HG03457 (cell line): Measurements from ENCODE around the gene OTX2.

Experiments
- ATAC-seq: cut with Tn5 transposase; IDR thresholded peaks from one replicate; pipeline ENCODE4 v1.9.1; 2021; ENCODE audit warnings: moderate number of reproducible peaks; ENCODE audit not compliant: unreplicated experiment

OTX2 gene

DNA sequence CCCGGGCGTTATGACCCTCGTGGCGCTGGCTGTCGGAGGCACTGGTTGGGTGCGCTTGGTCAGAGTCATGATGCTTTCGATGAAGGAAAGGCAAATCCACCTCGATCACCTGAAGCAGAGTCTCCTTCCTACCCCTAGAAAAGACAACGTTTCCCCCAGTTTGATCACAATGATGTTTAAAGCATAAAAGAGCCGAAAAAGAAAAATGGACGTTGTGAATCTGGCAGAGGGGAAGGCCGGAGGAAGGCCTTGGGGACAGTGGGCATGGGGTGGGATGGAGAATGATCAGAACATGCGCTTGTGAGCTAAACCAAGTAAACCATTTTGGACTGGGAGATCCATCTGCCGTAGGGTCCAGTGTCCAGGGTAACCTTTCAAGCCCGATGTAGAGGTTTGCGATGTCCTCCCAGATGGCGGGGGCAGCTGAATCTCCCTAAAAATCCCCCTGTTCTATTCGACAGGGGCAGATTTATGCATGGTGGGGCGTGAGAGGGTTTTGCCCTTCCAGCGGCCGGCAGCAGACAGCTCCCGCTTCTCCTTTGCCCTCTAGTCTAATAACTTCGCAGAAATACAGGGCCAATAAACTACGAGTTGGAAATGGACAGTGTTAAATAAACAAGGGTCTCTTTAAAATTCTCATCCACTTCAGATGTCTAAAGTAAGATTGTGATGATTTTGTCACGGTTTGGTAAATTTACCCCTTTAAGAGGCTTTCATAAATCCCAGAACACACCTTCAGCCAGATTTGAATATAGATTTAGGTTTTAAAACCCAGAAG, 2.3 kb upstream of the OTX2 start:
- ATAC-seq: no peak

DNA sequence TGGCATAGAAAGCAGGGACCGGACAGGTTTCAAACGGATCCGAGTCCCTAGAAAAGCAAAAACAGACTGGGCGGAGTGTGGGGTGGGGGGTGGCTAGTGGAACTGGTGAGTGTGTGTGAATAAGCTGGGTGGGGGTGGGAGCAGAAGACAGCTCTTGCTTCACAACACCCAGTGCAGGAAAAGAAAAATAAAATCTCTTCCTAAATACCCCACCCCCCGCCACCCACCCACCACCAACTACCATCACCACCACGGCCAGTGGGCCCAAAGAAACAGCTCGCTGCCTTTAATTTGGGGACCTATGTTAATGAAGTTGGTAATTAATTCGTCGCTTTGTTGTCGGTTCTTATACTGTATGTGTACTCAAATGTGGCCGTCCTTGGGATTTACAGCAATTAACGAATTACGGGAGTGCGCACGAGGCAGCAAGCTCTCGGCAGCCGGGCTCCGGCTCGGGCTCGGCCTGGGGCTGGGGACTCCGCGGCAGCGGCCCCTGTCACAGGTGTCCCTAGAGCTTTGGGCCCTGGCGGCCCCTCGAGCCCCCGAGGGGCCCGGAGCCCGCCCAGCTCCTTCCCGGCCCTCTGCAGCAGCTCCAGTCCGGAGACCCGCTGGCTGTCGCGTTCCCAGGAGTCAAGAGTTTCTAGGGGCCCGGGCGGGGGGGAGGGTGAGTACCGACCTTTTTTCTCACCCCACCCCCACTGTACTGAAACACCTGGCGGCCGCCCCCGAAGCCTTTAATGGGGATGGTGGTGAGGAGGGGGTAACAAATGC, 1.5 kb upstream of the OTX2 start:
- ATAC-seq: no peak

DNA sequence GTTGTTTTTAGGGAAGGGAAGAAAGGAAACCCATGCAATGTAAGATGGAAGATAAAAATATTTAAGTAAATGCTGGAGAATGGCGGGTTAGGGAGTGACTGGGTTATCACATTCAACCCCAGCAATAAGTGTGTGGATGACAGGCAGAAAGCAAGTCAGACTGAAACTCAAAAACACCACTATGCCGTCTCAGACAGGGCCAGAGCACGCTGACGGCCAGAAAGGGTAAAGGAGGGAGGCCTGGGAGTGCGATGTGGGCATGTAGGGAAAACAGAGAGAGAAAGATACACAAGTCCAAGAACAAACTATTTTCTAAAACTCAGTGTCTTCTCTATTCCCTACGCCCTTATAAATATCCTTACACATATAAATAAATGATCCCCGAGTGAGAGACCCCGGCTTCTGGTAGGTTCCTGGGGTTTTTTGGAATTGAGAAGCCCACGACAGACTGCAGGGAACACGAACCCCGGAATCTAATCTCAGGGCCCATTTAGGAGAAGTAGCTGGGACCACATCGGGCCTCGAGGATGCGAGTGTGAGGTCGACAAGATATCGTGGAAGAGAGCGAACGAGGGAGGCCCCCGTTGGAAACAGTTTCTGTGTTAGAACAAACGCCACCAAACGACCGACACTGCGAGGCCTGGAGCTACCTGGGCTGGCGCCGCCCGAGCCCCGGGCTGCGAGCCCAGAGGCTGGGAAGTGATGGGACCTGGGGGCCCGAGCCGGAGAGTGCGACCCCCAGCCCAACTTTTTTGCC, 735 bp upstream of the OTX2 start:
- ATAC-seq: no peak

DNA sequence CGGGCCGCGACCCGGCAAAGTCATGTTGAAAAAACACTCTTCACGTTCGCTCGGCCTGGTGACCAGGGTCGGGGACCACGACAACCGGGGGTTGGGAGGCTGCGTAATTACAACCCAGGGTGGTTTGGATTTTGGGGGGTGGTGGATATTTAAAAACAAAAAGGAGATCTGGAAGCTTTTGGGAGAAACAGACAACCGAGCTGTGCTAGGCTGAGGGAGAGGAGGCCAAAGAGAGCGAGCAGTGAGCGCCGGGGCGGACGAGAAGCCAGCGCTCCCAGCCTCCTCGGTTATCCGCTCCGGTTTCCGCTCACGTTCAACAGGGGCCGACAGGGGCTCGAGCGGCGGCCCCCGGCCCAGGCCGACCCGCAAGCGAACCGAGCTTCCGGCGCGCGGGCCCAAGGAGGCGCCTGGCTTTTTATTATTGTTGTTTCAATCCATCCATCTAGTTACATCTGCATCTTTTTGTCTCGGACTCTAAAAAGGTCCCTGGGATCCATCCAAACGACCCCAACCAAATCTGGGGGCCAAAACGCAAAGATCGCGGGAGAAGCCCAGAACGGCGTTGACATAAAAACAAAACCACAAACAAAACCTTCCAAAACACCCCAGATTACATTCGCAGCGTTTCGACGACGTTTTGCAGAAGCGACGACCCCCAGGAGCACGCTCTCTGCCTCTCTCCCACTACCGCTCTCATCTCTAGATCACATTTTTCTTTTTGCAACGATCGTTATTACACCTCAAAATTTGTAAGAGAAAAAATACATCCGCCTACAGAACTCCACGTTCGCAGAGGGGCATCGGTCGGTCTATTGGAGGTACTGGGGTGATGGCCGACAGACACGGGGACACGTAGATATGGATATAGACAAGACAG, 771 bp downstream of the OTX2 start:
- ATAC-seq: no peak

DNA sequence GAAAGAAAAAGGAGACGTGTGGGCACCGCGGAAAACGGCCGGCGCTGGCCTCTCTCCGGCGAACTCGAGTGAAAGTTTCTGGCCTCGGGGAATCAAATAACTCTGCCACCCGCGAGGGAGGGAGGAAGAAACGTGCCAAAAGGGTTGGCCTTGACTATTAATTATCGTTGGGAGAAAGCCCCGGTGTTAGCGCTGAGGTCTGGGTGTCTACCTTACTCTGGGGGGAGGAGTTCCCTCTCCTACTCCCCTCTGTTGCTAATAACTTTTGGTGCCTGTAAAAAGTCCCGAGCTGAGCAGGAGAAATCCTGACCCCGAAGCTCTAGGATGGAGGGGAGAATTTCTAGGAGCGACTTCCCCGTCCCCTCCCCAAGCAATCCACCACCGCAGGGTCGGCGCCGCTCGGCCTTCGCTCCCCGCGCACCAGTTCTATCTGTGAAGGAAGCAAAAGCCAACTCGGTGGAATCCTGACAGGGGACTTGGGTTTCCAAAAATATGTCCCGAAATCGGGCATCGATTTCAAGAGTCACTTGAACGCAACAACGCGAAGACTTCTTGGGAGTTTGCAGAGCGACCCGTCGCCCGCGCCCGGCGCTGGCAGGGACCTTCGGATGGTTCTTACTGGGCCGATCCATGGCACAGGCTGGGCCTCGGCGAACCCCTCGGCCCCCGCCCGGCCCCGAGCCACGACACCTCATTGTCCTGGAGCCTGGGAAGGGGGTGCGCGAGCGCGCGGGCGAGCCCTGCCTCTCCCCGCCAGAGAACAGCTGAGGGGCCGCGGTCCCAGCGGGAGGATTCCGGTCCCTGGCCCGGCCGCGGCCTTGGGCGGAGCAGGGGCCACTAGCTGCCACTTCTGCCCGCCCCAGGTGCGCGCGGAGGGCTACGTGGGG, 1.7 kb downstream of the OTX2 start:
- ATAC-seq: no peak

DNA sequence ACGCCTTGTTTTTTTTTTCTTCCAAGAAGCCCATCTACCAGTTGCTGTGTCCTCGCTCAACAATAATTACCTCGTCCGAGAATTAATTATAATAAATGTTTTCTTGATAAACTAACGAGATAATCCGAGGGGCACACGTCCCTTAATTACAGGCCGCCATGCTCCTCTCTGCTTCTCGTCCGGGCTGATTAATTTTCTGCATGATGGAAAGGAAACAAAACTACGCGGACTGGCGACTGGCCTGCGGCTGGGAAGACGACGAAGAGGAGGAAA, 2.2 kb downstream of the OTX2 start:
- ATAC-seq: no peak

DNA sequence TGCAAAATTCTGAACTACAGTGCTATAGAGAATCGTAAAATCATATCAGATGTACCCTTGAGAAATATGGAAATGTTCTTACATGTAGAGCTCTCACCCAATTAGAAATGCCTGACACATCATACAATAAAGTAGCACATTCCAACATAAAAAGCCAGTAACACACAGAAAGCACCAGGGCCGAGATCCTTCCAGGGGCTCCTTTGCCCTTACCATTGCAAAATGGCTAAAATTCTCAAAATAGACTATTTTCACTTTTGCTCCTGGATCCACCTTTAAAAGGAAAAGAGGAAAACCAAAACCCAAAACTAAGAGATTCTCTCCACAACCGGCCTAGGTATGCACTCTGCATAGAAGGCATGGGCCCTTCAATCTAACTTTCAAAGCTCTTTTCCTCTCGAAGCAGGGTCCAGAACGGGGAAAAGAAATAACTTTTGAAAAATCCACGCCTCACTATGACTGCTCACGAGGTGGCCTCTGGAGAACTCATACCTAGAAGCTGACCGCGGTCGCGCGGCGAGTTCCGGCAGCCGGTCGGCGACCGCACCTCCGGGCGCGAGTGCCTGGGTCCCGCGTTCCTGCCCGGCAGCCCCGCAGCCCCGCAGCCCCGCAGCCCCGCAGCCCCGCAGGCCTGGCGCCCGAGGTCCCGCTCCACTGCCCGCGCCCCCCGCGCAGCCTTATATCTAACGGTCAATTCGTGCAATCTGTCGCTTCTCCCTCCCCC, 2.7 kb downstream of the OTX2 start:
- ATAC-seq: no peak

DNA sequence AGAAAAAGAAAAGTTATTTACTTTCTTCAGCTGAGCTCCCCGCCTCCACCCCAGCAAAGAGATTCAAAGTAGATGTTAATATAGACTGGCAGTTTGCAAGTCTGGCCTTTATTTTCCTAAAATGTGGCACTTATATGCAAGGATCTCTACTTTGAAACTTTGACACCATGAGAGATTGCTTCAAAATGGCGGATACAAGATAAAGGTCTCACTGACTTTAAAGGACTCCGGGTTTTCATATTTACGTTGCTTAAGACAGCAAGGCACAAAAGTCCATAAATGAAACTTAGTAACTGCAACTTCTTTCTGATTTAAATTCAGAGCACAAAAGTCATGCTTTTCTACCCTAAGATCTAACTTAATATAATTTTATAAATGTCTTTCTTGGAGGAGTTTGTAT, 3.5 kb downstream of the OTX2 start:
- no peak for ATAC-seq

DNA sequence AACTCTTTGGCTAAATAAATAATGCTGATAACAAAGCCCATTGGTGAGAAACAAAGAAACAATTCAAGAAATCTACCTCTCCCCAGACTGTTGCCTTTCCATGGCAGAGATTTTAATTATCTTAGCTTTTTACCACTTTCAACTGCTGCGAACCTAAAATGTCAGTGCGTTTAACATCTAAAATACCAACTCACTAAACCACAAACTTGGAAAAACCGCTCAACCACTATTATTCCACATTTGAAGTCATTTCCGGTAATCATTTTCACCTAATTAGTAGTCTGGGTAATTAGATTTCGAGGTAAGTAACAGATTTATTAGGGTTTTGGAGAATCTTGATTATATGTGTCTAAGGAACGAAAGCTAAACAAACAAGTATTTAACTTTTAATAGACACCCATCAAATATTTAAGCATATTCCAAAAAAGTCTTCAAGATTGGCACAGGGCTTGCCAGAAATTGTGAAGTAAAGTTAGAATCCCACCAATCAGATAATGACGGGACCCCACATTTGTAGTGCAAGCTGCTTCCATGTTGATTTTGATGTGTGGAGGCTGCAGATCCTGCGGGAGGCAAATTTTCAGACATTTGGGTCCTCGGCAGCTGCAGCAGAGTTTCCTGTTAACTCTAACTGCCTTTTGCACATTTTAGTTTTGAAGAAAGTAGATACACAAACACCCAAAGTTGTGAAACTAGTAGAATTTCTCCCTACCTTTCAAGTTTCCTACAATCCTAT, 4.1 kb downstream of the OTX2 start:
- no peak for ATAC-seq

DNA sequence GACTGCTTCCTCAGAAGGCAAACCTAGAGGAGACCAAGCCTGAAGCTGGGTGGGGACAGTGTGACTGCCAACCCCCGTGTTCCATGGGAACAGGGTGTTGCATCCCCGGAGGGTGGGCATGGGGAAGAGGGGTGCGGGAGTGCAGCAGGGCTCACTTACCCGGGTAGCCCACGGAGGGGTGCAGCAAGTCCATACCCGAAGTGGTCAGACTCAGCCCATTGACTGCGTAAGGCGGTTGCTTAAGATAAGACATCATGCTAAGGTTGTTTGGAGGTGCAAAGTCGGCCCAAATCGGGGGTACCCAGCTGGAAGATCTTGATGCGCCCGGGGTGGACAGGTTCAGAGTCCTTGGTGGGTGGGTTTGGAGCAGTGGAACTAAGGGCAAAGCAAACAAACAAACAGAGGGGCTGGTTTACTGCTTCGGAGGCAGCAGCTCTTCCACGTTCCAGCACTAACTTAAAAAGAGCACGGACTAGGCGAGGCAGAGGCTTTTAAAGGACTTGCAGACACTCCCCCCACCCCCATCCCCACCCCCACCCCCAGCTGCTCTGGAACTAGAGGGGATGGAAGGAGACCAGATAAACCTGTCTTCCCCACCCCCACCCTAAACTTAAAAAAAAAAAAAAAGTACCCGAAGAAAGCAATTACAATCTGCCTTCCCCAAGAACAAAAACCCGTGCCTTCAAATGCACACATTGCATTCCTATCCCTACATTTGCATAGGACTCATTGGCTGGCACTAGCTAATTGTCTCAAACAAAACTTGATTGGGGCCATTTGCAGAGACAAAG, 4.9 kb downstream of the OTX2 start:
- ATAC-seq: no peak

DNA sequence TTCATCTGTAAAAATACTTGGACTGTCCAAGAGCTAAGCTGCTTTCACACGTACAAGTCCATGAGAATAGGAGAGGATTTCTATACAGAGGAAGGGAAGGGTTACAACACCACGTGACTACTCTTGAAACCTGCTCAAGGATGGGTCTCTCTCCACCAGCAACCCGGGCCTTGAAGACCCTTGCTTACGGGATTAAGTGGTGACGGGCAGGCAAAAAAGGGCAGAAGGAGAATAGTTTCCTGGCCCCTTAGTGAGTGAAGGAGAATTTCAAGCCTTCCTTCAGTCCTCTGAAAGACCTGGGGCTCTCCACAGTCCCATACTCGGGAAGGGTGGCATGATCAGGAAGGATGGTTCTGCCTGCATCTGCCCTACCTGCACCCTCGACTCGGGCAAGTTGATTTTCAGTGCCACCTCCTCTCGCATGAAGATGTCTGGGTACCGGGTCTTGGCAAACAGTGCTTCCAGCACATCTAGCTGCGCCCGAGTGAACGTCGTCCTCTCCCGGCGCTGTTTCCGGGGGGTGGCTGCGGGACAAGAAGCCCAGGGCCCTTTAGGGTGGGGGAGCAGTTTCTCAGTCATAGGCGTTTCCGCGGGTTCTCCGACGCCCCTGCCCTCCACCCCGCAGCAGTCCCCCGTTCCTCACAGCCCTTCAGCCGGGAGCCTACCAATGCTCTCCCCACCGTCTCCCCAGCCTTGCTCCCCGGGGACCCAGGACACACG, 6.3 kb downstream of the OTX2 start:
- ATAC-seq: no peak

DNA sequence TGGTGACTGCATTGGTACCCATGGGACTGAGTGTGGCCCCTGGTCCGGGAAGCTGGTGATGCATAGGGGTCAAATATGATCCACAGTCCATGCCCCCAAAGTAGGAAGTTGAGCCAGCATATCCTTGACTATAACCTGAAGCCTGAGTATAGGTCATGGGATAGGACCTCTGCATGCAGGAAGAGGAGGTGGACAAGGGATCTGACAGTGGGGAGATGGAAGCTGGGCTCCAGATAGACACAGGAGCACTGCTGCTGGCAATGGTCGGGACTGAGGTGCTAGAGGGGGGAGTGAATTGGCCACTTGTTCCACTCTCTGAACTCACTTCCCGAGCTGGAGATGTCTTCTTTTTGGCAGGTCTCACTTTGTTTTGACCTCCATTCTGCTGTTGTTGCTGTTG, 8.4 kb downstream of the OTX2 start:
- ATAC-seq: no peak

DNA sequence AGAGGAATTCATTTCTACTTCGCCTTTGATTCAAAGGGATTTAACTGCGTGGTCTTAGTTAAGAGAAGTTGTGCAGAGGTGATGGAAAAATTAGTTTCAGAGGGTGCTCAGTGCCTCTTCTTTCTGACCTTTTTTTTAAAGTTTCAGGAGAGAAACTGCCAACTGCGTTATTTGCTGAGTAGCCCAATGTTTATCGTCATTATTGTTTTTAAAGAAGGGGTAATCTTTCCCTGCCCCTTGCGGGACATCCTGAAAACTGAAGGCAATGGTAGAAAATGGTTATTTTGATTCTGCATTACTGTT, 11.0 kb downstream of the OTX2 start:
- ATAC-seq: no peak

DNA sequence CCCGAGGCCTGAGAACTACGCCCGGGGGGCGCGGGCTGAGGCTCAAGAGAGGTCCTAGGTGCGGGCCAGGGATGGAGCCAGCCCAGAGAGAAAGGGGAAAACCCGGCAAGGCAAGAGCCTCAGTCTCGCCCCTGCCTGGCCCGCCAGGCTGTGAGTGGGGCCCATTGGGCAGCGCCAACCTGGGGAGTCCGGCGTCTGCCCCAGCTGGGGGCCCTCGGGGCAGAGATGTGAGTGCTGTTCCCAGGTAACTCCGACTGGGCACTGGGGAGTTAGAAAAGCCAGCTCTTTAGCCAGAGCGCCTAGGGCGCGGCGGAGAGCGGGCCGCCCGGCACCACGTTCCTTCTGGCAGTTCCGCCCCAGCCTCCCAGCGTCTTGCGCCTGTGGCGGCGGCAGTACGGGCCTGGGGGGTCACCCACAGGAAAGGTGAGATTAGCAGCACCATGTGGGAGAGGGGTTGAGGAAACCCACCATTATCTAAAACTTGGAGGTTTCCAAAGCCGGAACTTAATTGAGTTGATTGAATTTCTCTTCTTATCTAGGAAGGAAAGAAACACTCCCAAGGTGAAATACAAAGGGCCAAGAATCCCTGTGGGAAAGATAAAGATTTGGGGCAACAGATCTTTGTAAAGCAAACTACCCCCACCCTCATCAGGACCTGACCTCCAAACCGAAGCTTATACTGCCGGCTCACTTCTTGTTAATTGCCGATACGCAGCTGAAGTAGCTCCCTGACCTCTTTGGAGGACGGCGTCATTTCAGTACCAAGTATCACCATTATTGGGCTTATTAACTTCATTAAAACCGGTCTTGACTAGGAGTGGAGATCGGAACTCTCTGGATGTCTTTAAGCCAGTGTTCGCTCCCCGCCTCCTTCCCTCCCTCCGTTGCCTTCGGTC, 11.6 kb downstream of the OTX2 start:
- no peak for ATAC-seq

DNA sequence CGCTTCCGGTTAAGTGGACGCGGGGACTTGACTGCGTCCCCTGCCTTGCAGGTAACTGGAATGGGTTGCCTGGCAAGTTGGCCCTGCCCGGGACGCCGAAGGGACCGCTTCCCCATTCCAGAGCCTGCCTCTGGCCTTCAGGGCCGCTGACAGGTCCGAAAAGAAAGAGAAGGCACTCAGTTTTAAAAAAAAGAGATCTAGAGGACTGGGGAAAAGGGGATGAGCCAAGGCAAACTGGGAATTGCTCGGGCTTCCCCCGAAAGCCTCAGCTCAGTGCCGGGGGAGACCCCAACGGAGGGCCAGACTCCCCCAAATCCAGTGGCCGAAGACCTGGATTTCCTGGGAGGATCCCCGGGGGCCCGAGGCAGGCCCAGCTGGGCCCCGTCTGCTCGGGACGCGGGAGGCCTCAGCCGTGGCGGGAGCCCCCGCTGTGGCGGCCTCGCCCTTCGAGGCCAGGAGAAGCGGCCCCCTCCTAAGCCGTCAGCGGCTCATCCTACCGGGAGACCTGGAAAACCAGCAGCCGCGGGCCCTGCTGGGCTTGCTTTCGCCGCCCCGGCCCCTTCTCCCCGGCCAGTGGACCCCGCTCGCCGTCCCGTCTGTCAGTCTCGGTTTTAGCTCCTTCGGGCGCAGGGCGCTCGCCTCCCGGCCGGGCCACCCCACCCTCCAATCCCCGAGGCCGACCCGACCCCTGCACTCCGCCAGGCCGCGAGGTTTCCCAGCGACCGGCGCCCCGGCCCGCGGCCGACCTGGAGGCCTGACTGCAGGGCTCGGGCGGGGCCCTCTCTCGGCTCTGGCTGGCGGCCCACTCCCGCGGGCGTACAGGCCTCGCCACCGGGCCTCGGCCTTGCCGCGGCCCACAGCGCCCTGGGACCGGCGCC, 12.5 kb downstream of the OTX2 start:
- ATAC-seq: no peak
